Measurements from ENCODE around the gene IL36B.

Gene IL36B

GRCh38 chr2:113053666-113054065, 999 bp upstream of the IL36B start:
- DNase-seq (ENCODE audit: low read depth in 2 of 2) = no peak

GRCh38 chr2:113050921-113051895, 1.5 kb downstream of the IL36B start:
- DNase-seq (ENCODE audit: low read depth in 2 of 2) = no peak

- no peak for DNase-seq (ENCODE audit: low read depth in 2 of 2)
Measured at GRCh38 chr2:113046465-113046864, 6.2 kb downstream of the IL36B start.

- no peak for DNase-seq (ENCODE audit: low read depth in 2 of 2)
Measured at GRCh38 chr2:113041871-113042270, 10.8 kb downstream of the IL36B start.

GRCh38 chr2:113039719-113040118, 12.9 kb downstream of the IL36B start:
- no peak for DNase-seq (ENCODE audit: low read depth in 2 of 2)

GRCh38 chr2:113039158-113039557, 13.5 kb downstream of the IL36B start:
- no peak for DNase-seq (ENCODE audit: low read depth in 2 of 2)

- DNase-seq (ENCODE audit: low read depth in 2 of 2) = no peak
Measured at GRCh38 chr2:113038291-113038690, 14.4 kb downstream of the IL36B start.

GRCh38 chr2:113036763-113037162, 15.9 kb downstream of the IL36B start:
- DNase-seq (ENCODE audit: low read depth in 2 of 2) = no peak

- no peak for DNase-seq (ENCODE audit: low read depth in 2 of 2)
Measured at GRCh38 chr2:113034016-113034415, 18.7 kb downstream of the IL36B start.

GRCh38 chr2:113032737-113033136, 19.9 kb downstream of the IL36B start:
- no peak for DNase-seq (ENCODE audit: low read depth in 2 of 2)

GRCh38 chr2:113028112-113028511, 24.6 kb downstream of the IL36B start:
- DNase-seq (ENCODE audit: low read depth in 2 of 2) = no peak

GRCh38 chr2:113027691-113028090, 25.0 kb downstream of the IL36B start:
- DNase-seq (ENCODE audit: low read depth in 2 of 2) = no peak

- no peak for DNase-seq (ENCODE audit: low read depth in 2 of 2)
Measured at GRCh38 chr2:113025737-113026136, 26.9 kb downstream of the IL36B start.

GRCh38 chr2:113024764-113025163, 27.9 kb downstream of the IL36B start:
- no peak for DNase-seq (ENCODE audit: low read depth in 2 of 2)

GRCh38 chr2:113021312-113021711, 31.4 kb downstream of the IL36B start:
- no peak for DNase-seq (ENCODE audit: low read depth in 2 of 2)

GRCh38 chr2:113018509-113018908, 34.2 kb downstream of the IL36B start:
- no peak for DNase-seq (ENCODE audit: low read depth in 2 of 2)

- no peak for DNase-seq (ENCODE audit: low read depth in 2 of 2)
Measured at GRCh38 chr2:113015655-113016054, 37.0 kb downstream of the IL36B start.

GRCh38 chr2:113015042-113015441, 37.6 kb downstream of the IL36B start:
- DNase-seq (ENCODE audit: low read depth in 2 of 2) = no peak

- no peak for DNase-seq (ENCODE audit: low read depth in 2 of 2)
Measured at GRCh38 chr2:113014067-113014466, 38.6 kb downstream of the IL36B start.

GRCh38 chr2:113013336-113013661, 39.4 kb downstream of the IL36B start:
- DNase-seq (ENCODE audit: low read depth in 2 of 2) = no peak

GRCh38 chr2:113012436-113013335, 40.0 kb downstream of the IL36B start:
- DNase-seq (ENCODE audit: low read depth in 2 of 2) = no peak

- no peak for DNase-seq (ENCODE audit: low read depth in 2 of 2)
Measured at GRCh38 chr2:113011108-113011507, 41.6 kb downstream of the IL36B start.

GRCh38 chr2:113010088-113010487, 42.6 kb downstream of the IL36B start:
- DNase-seq (ENCODE audit: low read depth in 2 of 2) = no peak

Data from stimulated activated CD8-positive, alpha-beta memory T cell treated with anti-CD3 and anti-CD28 coated beads, Interleukin-2, amount 100 ng/mL, for 1 hour (primary cell).